Measurements from ENCODE around the gene BRIP1.

GRCh38 chr17:61897548-61898180, 34.3 kb upstream of the BRIP1 start:
- TF ChIP-seq, protein P1, sequence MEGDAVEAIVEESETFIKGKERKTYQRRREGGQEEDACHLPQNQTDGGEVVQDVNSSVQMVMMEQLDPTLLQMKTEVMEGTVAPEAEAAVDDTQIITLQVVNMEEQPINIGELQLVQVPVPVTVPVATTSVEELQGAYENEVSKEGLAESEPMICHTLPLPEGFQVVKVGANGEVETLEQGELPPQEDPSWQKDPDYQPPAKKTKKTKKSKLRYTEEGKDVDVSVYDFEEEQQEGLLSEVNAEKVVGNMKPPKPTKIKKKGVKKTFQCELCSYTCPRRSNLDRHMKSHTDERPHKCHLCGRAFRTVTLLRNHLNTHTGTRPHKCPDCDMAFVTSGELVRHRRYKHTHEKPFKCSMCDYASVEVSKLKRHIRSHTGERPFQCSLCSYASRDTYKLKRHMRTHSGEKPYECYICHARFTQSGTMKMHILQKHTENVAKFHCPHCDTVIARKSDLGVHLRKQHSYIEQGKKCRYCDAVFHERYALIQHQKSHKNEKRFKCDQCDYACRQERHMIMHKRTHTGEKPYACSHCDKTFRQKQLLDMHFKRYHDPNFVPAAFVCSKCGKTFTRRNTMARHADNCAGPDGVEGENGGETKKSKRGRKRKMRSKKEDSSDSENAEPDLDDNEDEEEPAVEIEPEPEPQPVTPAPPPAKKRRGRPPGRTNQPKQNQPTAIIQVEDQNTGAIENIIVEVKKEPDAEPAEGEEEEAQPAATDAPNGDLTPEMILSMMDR (IDR thresholded peaks at IDR 0.05; ENCODE audit: low read depth, low read length) = no peak
- TF ChIP-seq, protein P2, sequence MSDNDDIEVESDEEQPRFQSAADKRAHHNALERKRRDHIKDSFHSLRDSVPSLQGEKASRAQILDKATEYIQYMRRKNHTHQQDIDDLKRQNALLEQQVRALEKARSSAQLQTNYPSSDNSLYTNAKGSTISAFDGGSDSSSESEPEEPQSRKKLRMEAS (IDR thresholded peaks at IDR 0.05; ENCODE audit: low read depth, low read length) = no peak
- TF ChIP-seq POLR2A (IDR thresholded peaks at IDR 0.05; ENCODE audit: extremely low read depth, insufficient read length) (no peak), MYC (IDR thresholded peaks at IDR 0.05; ENCODE audit: low read depth, low read length) (no peak)

All from NB4 (cell line).